DND-41 (cell line): ENCODE results near the gene TNFAIP2.

ENCODE experiments used
- ATAC-seq: fragments of 200-7000 bp; cut with Tn5 transposase; 3 replicates; pipeline ENCODE4 v1.9.1; 2021; ENCODE audit warnings: low read depth; ENCODE audit not compliant: insufficient read depth
- DNase-seq: peaks from one replicate; pipeline ENCODE4 v3.0.0-alpha.2; 2020
- H2AFZ ChIP-seq: 2 replicates; pipeline ENCODE4 v1.6.0; 2012; ENCODE audit warnings: low read depth, low read length
- H3K27ac ChIP-seq: 2 replicates; pipeline ENCODE4 v1.5.1; 2012; ENCODE audit warnings: low read length, inconsistent platforms
- H3K27me3 ChIP-seq: fragments of 200-600 bp; sonication (generic); 2 replicates; pipeline ENCODE4 v1.6.0; 2012; ENCODE audit warnings: low read length, mild to moderate bottlenecking, inconsistent platforms; ENCODE audit not compliant: insufficient read depth, poor library complexity
- H3K36me3 ChIP-seq: 2 replicates; pipeline ENCODE4 v1.5.1; 2012; ENCODE audit warnings: low read length, inconsistent platforms; ENCODE audit not compliant: insufficient read depth
- H3K4me1 ChIP-seq: 2 replicates; pipeline ENCODE4 v1.5.1; 2012; ENCODE audit warnings: mild to moderate bottlenecking, low read length; ENCODE audit not compliant: insufficient read depth
- H3K4me2 ChIP-seq: 2 replicates; pipeline ENCODE4 v1.6.0; 2012; ENCODE audit warnings: mild to moderate bottlenecking, moderate library complexity, low read length, inconsistent platforms; ENCODE audit not compliant: insufficient read depth
- H3K4me3 ChIP-seq, 2 experiments: fragments of 200-600 bp in 1 of 2; shearing (Covaris generic) in 1 of 2; 2 replicates each; pipeline ENCODE4 v1.5.1; 2012 to 2016; ENCODE audit warnings: inconsistent platforms in 2 of 2, low read length in 2 of 2, mild to moderate bottlenecking in 2 of 2, low read depth in 1 of 2, moderate library complexity in 1 of 2
- H3K79me2 ChIP-seq: 2 replicates; pipeline ENCODE4 v1.6.0; 2012; ENCODE audit warnings: low read length, inconsistent platforms; ENCODE audit not compliant: insufficient read depth
- H3K9ac ChIP-seq: 2 replicates; pipeline ENCODE4 v1.6.0; 2012; ENCODE audit warnings: low read depth, mild to moderate bottlenecking, inconsistent platforms, low read length, moderate library complexity
- H3K9me3 ChIP-seq: 2 replicates; pipeline ENCODE4 v1.5.1; 2012; ENCODE audit warnings: low read length, moderate library complexity, mild to moderate bottlenecking, inconsistent platforms; ENCODE audit not compliant: insufficient read depth, severe bottlenecking
- H4K20me1 ChIP-seq: 2 replicates; pipeline ENCODE4 v1.6.0; 2012; ENCODE audit warnings: low read length; ENCODE audit not compliant: insufficient read depth
- EZH2 ChIP-seq: IDR thresholded peaks from 3 replicates; pipeline ENCODE4 v1.6.1; 2012; ENCODE audit warnings: borderline replicate concordance, low read depth, mild to moderate bottlenecking, moderate library complexity, low read length, inconsistent platforms; ENCODE audit not compliant: severe bottlenecking
- TF ChIP-seq, protein P1 (sequence below): IDR thresholded peaks from 2 replicates; pipeline ENCODE4 v1.5.1; 2012; ENCODE audit warnings: borderline replicate concordance, low read length, moderate library complexity, mild to moderate bottlenecking; ENCODE audit not compliant: poor library complexity, severe bottlenecking; ENCODE audit errors: extremely low read depth

Gene TNFAIP2

DNA sequence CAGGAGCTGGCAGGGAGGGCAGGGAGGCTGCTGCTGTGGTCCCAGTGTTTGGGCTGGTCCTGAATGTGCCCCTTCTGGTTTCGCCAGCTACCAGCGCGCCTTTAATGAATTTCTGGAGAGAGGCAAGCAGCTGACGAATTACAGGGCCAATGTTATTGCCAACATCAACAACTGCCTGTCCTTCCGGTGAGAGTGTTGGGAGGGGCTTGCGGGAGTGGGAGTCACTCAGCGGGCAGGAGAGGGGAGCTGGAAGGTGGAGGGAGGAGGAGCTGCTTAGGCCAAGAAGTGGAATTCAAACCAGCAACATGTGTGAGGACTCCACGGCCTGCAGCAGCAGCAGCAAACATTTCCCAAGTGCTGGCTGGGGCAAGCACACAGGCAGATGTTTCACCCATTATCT lies 7.7 kb downstream of the TNFAIP2 start:
- Histone ChIP-seq H3K79me2 (no peaks in the 10 kb centered on the region), H3K4me2 (no peak overlapping the region), H4K20me1 (peaks cover 5% of the 10 kb centered on the region; the same call in 1 of the 2 replicates), H3K4me1 (no peaks in the 10 kb centered on the region), H3K36me3 (no peaks in the 10 kb centered on the region), H3K27me3 (no peaks in the 10 kb centered on the region), H3K9ac (no peak overlapping the region), H3K27ac (no peak overlapping the region), H3K9me3 (no peaks in the 10 kb centered on the region), H3K4me3 (no peak overlapping the region), H2AFZ (no peak overlapping the region)
- TF ChIP-seq EZH2: no peak
- TF ChIP-seq, protein P1, sequence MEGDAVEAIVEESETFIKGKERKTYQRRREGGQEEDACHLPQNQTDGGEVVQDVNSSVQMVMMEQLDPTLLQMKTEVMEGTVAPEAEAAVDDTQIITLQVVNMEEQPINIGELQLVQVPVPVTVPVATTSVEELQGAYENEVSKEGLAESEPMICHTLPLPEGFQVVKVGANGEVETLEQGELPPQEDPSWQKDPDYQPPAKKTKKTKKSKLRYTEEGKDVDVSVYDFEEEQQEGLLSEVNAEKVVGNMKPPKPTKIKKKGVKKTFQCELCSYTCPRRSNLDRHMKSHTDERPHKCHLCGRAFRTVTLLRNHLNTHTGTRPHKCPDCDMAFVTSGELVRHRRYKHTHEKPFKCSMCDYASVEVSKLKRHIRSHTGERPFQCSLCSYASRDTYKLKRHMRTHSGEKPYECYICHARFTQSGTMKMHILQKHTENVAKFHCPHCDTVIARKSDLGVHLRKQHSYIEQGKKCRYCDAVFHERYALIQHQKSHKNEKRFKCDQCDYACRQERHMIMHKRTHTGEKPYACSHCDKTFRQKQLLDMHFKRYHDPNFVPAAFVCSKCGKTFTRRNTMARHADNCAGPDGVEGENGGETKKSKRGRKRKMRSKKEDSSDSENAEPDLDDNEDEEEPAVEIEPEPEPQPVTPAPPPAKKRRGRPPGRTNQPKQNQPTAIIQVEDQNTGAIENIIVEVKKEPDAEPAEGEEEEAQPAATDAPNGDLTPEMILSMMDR: no peak
- ATAC-seq: no peak
- DNase-seq: no peak

DNA sequence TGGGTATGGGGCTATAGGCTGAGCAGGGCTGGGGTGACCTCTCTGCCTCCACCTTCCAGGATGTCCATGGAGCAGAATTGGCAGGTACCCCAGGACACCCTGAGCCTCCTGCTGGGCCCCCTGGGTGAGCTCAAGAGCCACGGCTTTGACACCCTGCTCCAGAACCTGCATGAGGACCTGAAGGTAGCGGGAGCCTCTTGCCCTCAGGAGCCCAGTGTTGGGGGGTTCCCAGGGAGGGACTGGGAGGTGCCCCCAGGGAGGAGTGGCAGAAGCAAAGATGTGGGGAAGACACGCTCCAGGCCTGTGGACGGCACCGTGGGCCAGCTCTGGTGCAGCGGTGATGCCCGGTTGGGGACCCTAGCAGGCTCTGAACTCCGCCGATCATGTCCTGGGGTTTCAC lies 8.3 kb downstream of the TNFAIP2 start:
- Histone ChIP-seq H3K4me1 (no peaks in the 10 kb centered on the region), H3K4me2 (no peak overlapping the region), H2AFZ (no peak overlapping the region), H3K36me3 (no peaks in the 10 kb centered on the region), H3K27me3 (no peaks in the 10 kb centered on the region), H3K4me3 (no peak overlapping the region), H3K79me2 (no peaks in the 10 kb centered on the region), H3K9me3 (no peaks in the 10 kb centered on the region), H3K9ac (no peak overlapping the region), H4K20me1 (peaks cover 5% of the 10 kb centered on the region; the same call in 1 of the 2 replicates), H3K27ac (no peak overlapping the region)
- ATAC-seq: no peak
- DNase-seq: no peak
- TF ChIP-seq EZH2: no peak
- TF ChIP-seq, protein P1: no peak

DNA sequence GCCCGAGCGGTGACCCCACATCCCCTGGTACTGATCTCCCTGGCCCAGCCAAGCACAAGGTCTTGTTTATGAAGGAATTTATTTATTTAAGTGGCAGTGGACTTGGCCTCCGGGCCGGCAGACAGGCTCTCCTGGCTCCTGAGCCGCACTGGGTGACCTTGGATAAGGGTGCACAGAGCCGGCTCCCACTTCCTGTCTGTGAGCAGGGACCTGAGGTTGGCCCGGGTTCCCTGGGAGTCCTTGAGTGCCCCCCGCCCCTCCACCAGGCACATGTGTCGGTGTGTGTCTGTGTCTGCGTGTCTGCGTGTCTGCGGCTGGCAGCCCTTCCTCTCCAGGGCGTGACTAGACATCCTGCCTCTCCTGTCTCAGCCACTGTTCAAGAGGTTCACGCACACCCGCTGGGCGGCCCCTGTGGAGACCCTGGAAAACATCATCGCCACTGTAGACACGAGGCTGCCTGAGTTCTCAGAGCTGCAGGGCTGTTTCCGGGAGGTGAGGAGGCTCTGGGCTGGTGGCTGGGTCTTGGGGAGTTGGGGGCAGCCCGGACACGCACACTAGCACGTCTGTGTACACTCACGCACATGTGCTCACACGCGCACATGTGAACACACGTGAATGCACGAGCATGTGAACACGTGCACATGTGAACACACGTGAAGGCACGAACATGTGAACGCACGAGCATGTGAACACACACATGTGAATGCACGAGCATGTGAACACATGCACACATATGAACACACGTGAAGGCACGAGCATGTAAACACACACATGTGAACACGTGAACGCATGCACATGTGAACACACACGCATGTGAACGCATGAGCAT lies 9.3 kb downstream of the TNFAIP2 start:
- Histone ChIP-seq H3K4me1 (no peaks in the 10 kb centered on the region), H3K9ac (no peak overlapping the region), H4K20me1 (peaks cover 5% of the 10 kb centered on the region; the same call in 1 of the 2 replicates), H3K27ac (no peak overlapping the region), H3K4me3 (no peak overlapping the region), H3K9me3 (no peaks in the 10 kb centered on the region), H2AFZ (no peak overlapping the region), H3K79me2 (no peaks in the 10 kb centered on the region), H3K4me2 (no peak overlapping the region), H3K36me3 (no peaks in the 10 kb centered on the region), H3K27me3 (no peaks in the 10 kb centered on the region)
- DNase-seq (no peak), ATAC-seq (no peak)
- no peak for TF ChIP-seq EZH2
- TF ChIP-seq, protein P1: no peak
